ENCODE results near the gene MSX1. TPM values are rescaled to one million over a fixed set of nuclear protein-coding genes. Genes with fewer than 3 reads are reported as not detected.

The MSX1 gene
- total and polyA plus RNA-seq, 2 of the 13 experiments (the other 11 are each of a cell fraction or from before 2014, with no cell fraction given): 12.1 to 14.9 TPM

DNA sequence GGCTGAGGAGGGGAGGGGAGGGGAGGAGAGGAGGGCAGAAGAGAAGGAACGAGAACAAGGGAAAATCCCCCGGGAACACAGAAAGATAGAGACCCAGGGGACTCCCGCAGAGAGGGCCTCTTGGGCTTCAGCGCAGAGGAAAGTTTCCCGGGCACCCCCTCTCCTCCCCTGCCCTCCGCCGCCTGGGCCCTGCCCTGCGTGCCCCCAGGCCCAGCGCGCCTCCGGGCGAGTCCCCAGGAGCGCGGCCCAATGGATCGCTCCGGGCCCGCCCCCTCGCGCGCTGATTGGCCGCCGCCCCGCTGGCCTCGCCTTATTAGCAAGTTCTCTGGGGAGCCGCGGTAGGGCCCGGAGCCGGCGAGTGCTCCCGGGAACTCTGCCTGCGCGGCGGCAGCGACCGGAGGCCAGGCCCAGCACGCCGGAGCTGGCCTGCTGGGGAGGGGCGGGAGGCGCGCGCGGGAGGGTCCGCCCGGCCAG lies at the start of gene MSX1 (continued):
- TF ChIP-seq, protein P1, sequence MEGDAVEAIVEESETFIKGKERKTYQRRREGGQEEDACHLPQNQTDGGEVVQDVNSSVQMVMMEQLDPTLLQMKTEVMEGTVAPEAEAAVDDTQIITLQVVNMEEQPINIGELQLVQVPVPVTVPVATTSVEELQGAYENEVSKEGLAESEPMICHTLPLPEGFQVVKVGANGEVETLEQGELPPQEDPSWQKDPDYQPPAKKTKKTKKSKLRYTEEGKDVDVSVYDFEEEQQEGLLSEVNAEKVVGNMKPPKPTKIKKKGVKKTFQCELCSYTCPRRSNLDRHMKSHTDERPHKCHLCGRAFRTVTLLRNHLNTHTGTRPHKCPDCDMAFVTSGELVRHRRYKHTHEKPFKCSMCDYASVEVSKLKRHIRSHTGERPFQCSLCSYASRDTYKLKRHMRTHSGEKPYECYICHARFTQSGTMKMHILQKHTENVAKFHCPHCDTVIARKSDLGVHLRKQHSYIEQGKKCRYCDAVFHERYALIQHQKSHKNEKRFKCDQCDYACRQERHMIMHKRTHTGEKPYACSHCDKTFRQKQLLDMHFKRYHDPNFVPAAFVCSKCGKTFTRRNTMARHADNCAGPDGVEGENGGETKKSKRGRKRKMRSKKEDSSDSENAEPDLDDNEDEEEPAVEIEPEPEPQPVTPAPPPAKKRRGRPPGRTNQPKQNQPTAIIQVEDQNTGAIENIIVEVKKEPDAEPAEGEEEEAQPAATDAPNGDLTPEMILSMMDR (CRISPR knock-in tag; IDR thresholded peaks at IDR 0.05): no peak; the same call in 1 of the 2 replicates
- no peak for TF ChIP-seq CENPBD1 (CRISPR knock-in tag; IDR thresholded peaks at IDR 0.05; ENCODE audit: borderline replicate concordance, low read depth)
- no peak for TF ChIP-seq GLI4 (CRISPR knock-in tag; IDR thresholded peaks at IDR 0.05; ENCODE audit: borderline replicate concordance)
- TF ChIP-seq NFAT5 (CRISPR knock-in tag; IDR thresholded peaks at IDR 0.05): no peak
- TF ChIP-seq ZSCAN9 (CRISPR knock-in tag; IDR thresholded peaks at IDR 0.05; ENCODE audit: borderline replicate concordance): no peak
- no peak for TF ChIP-seq ZNF350 (CRISPR knock-in tag; IDR thresholded peaks at IDR 0.05; ENCODE audit: borderline replicate concordance, low read depth)
- peak; percentile 61; the same call in 1 of the 2 replicates for TF ChIP-seq ZNF33B (CRISPR knock-in tag; IDR thresholded peaks at IDR 0.05)
- TF ChIP-seq, protein P2, sequence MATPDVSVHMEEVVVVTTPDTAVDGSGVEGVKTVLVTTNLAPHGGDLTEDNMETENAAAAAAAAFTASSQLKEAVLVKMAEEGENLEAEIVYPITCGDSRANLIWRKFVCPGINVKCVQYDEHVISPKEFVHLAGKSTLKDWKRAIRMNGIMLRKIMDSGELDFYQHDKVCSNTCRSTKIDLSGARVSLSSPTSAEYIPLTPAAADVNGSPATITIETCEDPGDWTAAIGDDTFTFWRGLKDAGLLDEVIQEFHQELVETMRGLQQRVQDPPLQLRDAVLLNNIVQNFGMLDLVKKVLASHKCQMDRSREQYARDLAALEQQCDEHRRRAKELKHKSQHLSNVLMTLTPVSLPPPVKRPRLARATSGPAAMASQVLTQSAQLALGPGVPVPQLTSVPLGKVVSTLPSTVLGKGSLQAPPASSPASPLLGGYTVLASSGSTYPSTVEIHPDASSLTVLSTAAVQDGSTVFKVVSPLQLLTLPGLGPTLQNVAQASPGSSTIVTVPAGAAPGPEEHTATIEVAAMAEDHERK (CRISPR knock-in tag; IDR thresholded peaks at IDR 0.05; ENCODE audit: low read depth): no peak
- TF ChIP-seq KDM6A (CRISPR knock-in tag; IDR thresholded peaks at IDR 0.05; ENCODE audit: low read depth): no peak
- no peak for TF ChIP-seq TAF15 (IDR thresholded peaks at IDR 0.05; ENCODE audit: low read depth, low read length, poor library complexity, severe bottlenecking)
- no peak for TF ChIP-seq ZNF33A (CRISPR knock-in tag; IDR thresholded peaks at IDR 0.05; ENCODE audit: borderline replicate concordance)
- TF ChIP-seq TFDP2 (CRISPR knock-in tag; IDR thresholded peaks at IDR 0.05): peak; percentile 83
- no peak for TF ChIP-seq ZBTB1 (CRISPR knock-in tag; IDR thresholded peaks at IDR 0.05; ENCODE audit: borderline replicate concordance)
- TF ChIP-seq MAFF (IDR thresholded peaks at IDR 0.05; ENCODE audit: low read depth, low read length): no peak
- no peak for TF ChIP-seq ZIK1 (CRISPR knock-in tag; IDR thresholded peaks at IDR 0.05; ENCODE audit: borderline replicate concordance, low read depth)
- TF ChIP-seq ZNF333 (CRISPR knock-in tag; IDR thresholded peaks at IDR 0.05; ENCODE audit: borderline replicate concordance): no peak
- TF ChIP-seq ZFP36L2 (CRISPR knock-in tag; IDR thresholded peaks at IDR 0.05): no peak
- TF ChIP-seq AGO1 (IDR thresholded peaks at IDR 0.05; ENCODE audit: low read depth, low read length, poor library complexity, severe bottlenecking): no peak
